Measurements from ENCODE around the gene USP17L22.
"Not testable (repeated sequence)": the region's sequence is repeated elsewhere in the genome, so short reads cannot be mapped to it uniquely, and the experiment has no call there.

- TF ChIP-seq POLR2AphosphoS5, POLR2A (IDR thresholded peaks at IDR 0.05): not testable (repeated sequence)
These were observed 4.3 kb downstream of the USP17L22 start for GRCh38 chr4:9271719-9272118.

Data from prostate gland (tissue), 1 donor.